ENCODE results near the gene DESI2. TPM values are rescaled to one million over a fixed set of nuclear protein-coding genes. Genes with fewer than 3 reads are reported as not detected.
"Not testable (repeated sequence)": the region's sequence is repeated elsewhere in the genome, so short reads cannot be mapped to it uniquely, and the experiment has no call there.

DESI2 gene
- total RNA-seq, 1 experiment from 2014 or later: 53.9 TPM

- POLR2A ChIA-PET: no interaction called here
- Histone ChIP-seq H3K36me3 (ENCODE audit: control insufficient read depth, insufficient read depth, low read length) (no peaks in the 10 kb centered on the region), H3K4me1 (ENCODE audit: control insufficient read depth, insufficient read depth, low read length) (no peaks in the 10 kb centered on the region), H3K27ac (ENCODE audit: low read length) (no peak overlapping the region), H3K27me3 (ENCODE audit: control insufficient read depth, insufficient read depth, low read length) (no peaks in the 10 kb centered on the region), H3K4me3 (ENCODE audit: low read depth in 2 of 2, low read length in 2 of 2) (no peak overlapping the region), H3K9me3 (ENCODE audit: control insufficient read depth, insufficient read depth, low read depth, low read length) (0 out of 2 replicates have a peak, but pooled peaks cover 5% of the 10 kb centered on the region)
- in situ Hi-C loops (cut with HindIII; ENCODE audit: low pct_unique_long_range_greater_than_20kb, low sequenced_read_pairs) (no loop called here), intact Hi-C loops (cut with micrococcal nuclease; ENCODE audit: unreplicated experiment) (no loop called here)
- DNase-seq (ENCODE audit: low read depth, low spot score) (no peak), ATAC-seq (no peak)
- TF ChIP-seq SIN3A (IDR thresholded peaks at IDR 0.05; ENCODE audit: borderline replicate concordance, insufficient read depth, low read depth, low read length): no peak
- CTCF ChIA-PET: no interaction called here
- no TSS peak for BruUV-seq (replicated peaks)
Measured at GRCh38 chr1:244735404-244735803, 82.5 kb downstream of the DESI2 start.

- Histone ChIP-seq H3K4me3 (ENCODE audit: low read depth in 2 of 2, low read length in 2 of 2) (no peak overlapping the region), H3K9me3 (ENCODE audit: control insufficient read depth, insufficient read depth, low read depth, low read length) (0 out of 2 replicates have a peak, but pooled peaks cover 5% of the 10 kb centered on the region), H3K4me1 (ENCODE audit: control insufficient read depth, insufficient read depth, low read length) (no peaks in the 10 kb centered on the region), H3K36me3 (ENCODE audit: control insufficient read depth, insufficient read depth, low read length) (no peaks in the 10 kb centered on the region), H3K27me3 (ENCODE audit: control insufficient read depth, insufficient read depth, low read length) (no peaks in the 10 kb centered on the region), H3K27ac (ENCODE audit: low read length) (no peak overlapping the region)
- intact Hi-C loops (cut with micrococcal nuclease; ENCODE audit: unreplicated experiment): no loop called here
- TF ChIP-seq POLR2AphosphoS5 (IDR thresholded peaks at IDR 0.05; ENCODE audit: low read depth, low read length) (no peak), SIN3A (IDR thresholded peaks at IDR 0.05; ENCODE audit: borderline replicate concordance, insufficient read depth, low read depth, low read length) (no peak), CTCF (IDR thresholded peaks at IDR 0.05) (no peak), REST (IDR thresholded peaks at IDR 0.05; ENCODE audit: insufficient read depth in 1 of 2, low read depth in 2 of 2, low read length in 1 of 2) (no peak), TCF7L2 (IDR thresholded peaks at IDR 0.05; ENCODE audit: low read depth, low read length) (no peak)
- ChIA-PET CTCF (no interaction called here), POLR2A (no interaction called here)
- in situ Hi-C loops (cut with HindIII; ENCODE audit: low pct_unique_long_range_greater_than_20kb, low sequenced_read_pairs): no loop called here
- DNase-seq (ENCODE audit: low read depth, low spot score) (no peak), ATAC-seq (no peak)
- no TSS peak for BruUV-seq (replicated peaks)
Measured at GRCh38 chr1:244735876-244736561, 83.1 kb downstream of the DESI2 start.

GRCh38 chr1:244739140-244739539 is 86.2 kb downstream of the DESI2 start:
- in situ Hi-C loops (cut with HindIII; ENCODE audit: low pct_unique_long_range_greater_than_20kb, low sequenced_read_pairs); H3K4me3 ChIP-seq (ENCODE audit: low read depth in 2 of 2, low read length in 2 of 2); DNase-seq (ENCODE audit: low read depth, low spot score); H3K36me3 ChIP-seq (ENCODE audit: control insufficient read depth, insufficient read depth, low read length); intact Hi-C loops (cut with micrococcal nuclease; ENCODE audit: unreplicated experiment); ATAC-seq; POLR2A ChIA-PET; CTCF ChIA-PET; H3K27ac ChIP-seq (ENCODE audit: low read length); H3K27me3 ChIP-seq (ENCODE audit: control insufficient read depth, insufficient read depth, low read length); H3K9me3 ChIP-seq (ENCODE audit: control insufficient read depth, insufficient read depth, low read depth, low read length); H3K4me1 ChIP-seq (ENCODE audit: control insufficient read depth, insufficient read depth, low read length); BruUV-seq (replicated peaks): not testable (repeated sequence)

- H3K9me3 ChIP-seq (ENCODE audit: control insufficient read depth, insufficient read depth, low read depth, low read length); in situ Hi-C loops (cut with HindIII; ENCODE audit: low pct_unique_long_range_greater_than_20kb, low sequenced_read_pairs); H3K4me1 ChIP-seq (ENCODE audit: control insufficient read depth, insufficient read depth, low read length); H3K27ac ChIP-seq (ENCODE audit: low read length); BruUV-seq (replicated peaks); intact Hi-C loops (cut with micrococcal nuclease; ENCODE audit: unreplicated experiment); H3K4me3 ChIP-seq (ENCODE audit: low read depth in 2 of 2, low read length in 2 of 2); H3K36me3 ChIP-seq (ENCODE audit: control insufficient read depth, insufficient read depth, low read length); H3K27me3 ChIP-seq (ENCODE audit: control insufficient read depth, insufficient read depth, low read length); DNase-seq (ENCODE audit: low read depth, low spot score); ATAC-seq; CTCF ChIA-PET: not testable (repeated sequence)
- POLR2A ChIA-PET: interaction anchor here (0.7 kb wide), 1 partner anchor 130 kb away, joined by 3 read pairs; no protein-coding TSS in a partner anchor
Measured at GRCh38 chr1:244740027-244740617, 87.2 kb downstream of the DESI2 start.

All from Panc1 (cell line).